ENCODE measurements around the gene UQCRQ.
A peak's percentile ranks its signal among the peaks of the same experiment; 100 is the strongest.

UQCRQ gene

GRCh38 chr5:132840896-132841295 is 25.5 kb upstream of the UQCRQ start:
- no peak overlapping the region for H3K4me3 ChIP-seq (ENCODE audit: low read length)
- TF ChIP-seq CTCF (conservative IDR thresholded peaks at IDR 0.05; ENCODE audit: low read length) = no peak
- no peak for DNase-seq (ENCODE audit: low read depth)

GRCh38 chr5:132841305-132841704 is 25.1 kb upstream of the UQCRQ start:
- TF ChIP-seq CTCF (conservative IDR thresholded peaks at IDR 0.05; ENCODE audit: low read length) = no peak
- DNase-seq (ENCODE audit: low read depth) = peak; percentile 27
- H3K4me3 ChIP-seq (ENCODE audit: low read length) = no peak overlapping the region

- DNase-seq (ENCODE audit: low read depth) = no peak
- H3K4me3 ChIP-seq (ENCODE audit: low read length) = no peak overlapping the region
- TF ChIP-seq CTCF (conservative IDR thresholded peaks at IDR 0.05; ENCODE audit: low read length) = no peak
These were observed 18.2 kb upstream of the UQCRQ start for GRCh38 chr5:132848270-132848669.

- no peak overlapping the region for H3K4me3 ChIP-seq (ENCODE audit: low read length)
- TF ChIP-seq CTCF (conservative IDR thresholded peaks at IDR 0.05; ENCODE audit: low read length) = no peak
- no peak for DNase-seq (ENCODE audit: low read depth)
These were observed 17.1 kb upstream of the UQCRQ start for GRCh38 chr5:132849347-132849746.

GRCh38 chr5:132850066-132850465 is 16.4 kb upstream of the UQCRQ start:
- no peak for TF ChIP-seq CTCF (conservative IDR thresholded peaks at IDR 0.05; ENCODE audit: low read length)
- no peak overlapping the region for H3K4me3 ChIP-seq (ENCODE audit: low read length)
- peak; percentile 18 for DNase-seq (ENCODE audit: low read depth)

- TF ChIP-seq CTCF (conservative IDR thresholded peaks at IDR 0.05; ENCODE audit: low read length) = no peak
- H3K4me3 ChIP-seq (ENCODE audit: low read length) = no peak overlapping the region
- no peak for DNase-seq (ENCODE audit: low read depth)
These were observed 13.1 kb upstream of the UQCRQ start for GRCh38 chr5:132853323-132853722.

GRCh38 chr5:132853790-132854189 is 12.7 kb upstream of the UQCRQ start:
- DNase-seq (ENCODE audit: low read depth) = no peak
- H3K4me3 ChIP-seq (ENCODE audit: low read length) = no peak overlapping the region
- TF ChIP-seq CTCF (conservative IDR thresholded peaks at IDR 0.05; ENCODE audit: low read length) = no peak

Measured in AG10803 (cell line).